ENCODE results near the gene RSBN1.
A peak's percentile ranks its signal among the peaks of the same experiment; 100 is the strongest.

Gene RSBN1

GRCh38 chr1:113811888-113812660 lies at the start of gene RSBN1:
Gene RSBN1, minus strand, starts transcription at chr1:113812476. Its CDS starts 64 bp downstream, at chr1:113812412.
- peaks cover 2% of the 10 kb centered on the region; the same call in 1 of the 2 replicates for H3K4me1 ChIP-seq (ENCODE audit: control insufficient read depth, insufficient read depth, low read length)
- POLR2A ChIA-PET: interaction anchor here (0.9 to 2.2 kb wide), 9 partner anchors 21 to 739 kb away, joined by 3 to 32 read pairs (median 6); partner anchors contain the start of genes AP4B1, DCLRE1B, HIPK1 and LRIG2
- peak within 1 kb of the TSS; percentile 51 for H3K27ac ChIP-seq (ENCODE audit: extremely low read depth, low read depth, low read length)
- H3K36me3 ChIP-seq (ENCODE audit: control insufficient read depth in 2 of 2, insufficient read depth in 1 of 2, low read length in 2 of 2): peaks cover 0 to 5% of the 10 kb centered on the region in 2 experiments; a peak in 1 of 3 replicates
- H3K4me3 ChIP-seq (ENCODE audit: low read depth, low read length): peak within 1 kb of the TSS; percentile 90
- CTCF ChIA-PET: interaction anchor here (0.6 to 1.0 kb wide), 3 partner anchors 16 to 672 kb away, joined by 3 read pairs; no protein-coding TSS in a partner anchor
- H3K9me3 ChIP-seq (ENCODE audit: control insufficient read depth, insufficient read depth, low read depth, low read length): no peaks in the 10 kb centered on the region
- peak; percentile 64; the same call in 1 of the 2 replicates for TF ChIP-seq ZNF561 (tag by site-specific recombination; IDR thresholded peaks at IDR 0.05; ENCODE audit: borderline replicate concordance)
- no peak for TF ChIP-seq ZNF292 (tag by site-specific recombination; IDR thresholded peaks at IDR 0.05; ENCODE audit: borderline replicate concordance, low read depth)
- TF ChIP-seq YY1 (tag by site-specific recombination; IDR thresholded peaks at IDR 0.05): peak; percentile 90
- no peak for TF ChIP-seq ZNF157 (tag by site-specific recombination; IDR thresholded peaks at IDR 0.05)
- no peak for TF ChIP-seq ZBTB49 (tag by site-specific recombination; IDR thresholded peaks at IDR 0.05; ENCODE audit: low read depth)
- TF ChIP-seq OVOL3 (tag by site-specific recombination; IDR thresholded peaks at IDR 0.05): 0 out of 2 replicates have a peak, but pooled peaks have one; percentile 36
- no peak for TF ChIP-seq ZNF473 (tag by site-specific recombination; IDR thresholded peaks at IDR 0.05)
- TF ChIP-seq ZNF660 (tag by site-specific recombination; IDR thresholded peaks at IDR 0.05): peak; percentile 14; the same call in 1 of the 2 replicates
- TF ChIP-seq ZNF623 (tag by site-specific recombination; IDR thresholded peaks at IDR 0.05): peak; percentile 21; the same call in 1 of the 2 replicates
- 0 out of 2 replicates have a peak, but pooled peaks have one; percentile 51 for TF ChIP-seq REST (tag by site-specific recombination; IDR thresholded peaks at IDR 0.05)
- no peak for TF ChIP-seq GFI1B (tag by site-specific recombination; IDR thresholded peaks at IDR 0.05)
- TF ChIP-seq ZNF488 (tag by site-specific recombination; IDR thresholded peaks at IDR 0.05): no peak
- TF ChIP-seq ZNF510 (tag by site-specific recombination; IDR thresholded peaks at IDR 0.05; ENCODE audit: insufficient replicate concordance): no peak
- no peak for TF ChIP-seq AEBP2 (tag by site-specific recombination; IDR thresholded peaks at IDR 0.05; ENCODE audit: borderline replicate concordance)
- TF ChIP-seq ZSCAN4 (tag by site-specific recombination; IDR thresholded peaks at IDR 0.05): no peak
- no peak for TF ChIP-seq ZNF26 (tag by site-specific recombination; IDR thresholded peaks at IDR 0.05)
- no peak for TF ChIP-seq ZNF239 (tag by site-specific recombination; IDR thresholded peaks at IDR 0.05)
- TF ChIP-seq ZNF704 (tag by site-specific recombination; IDR thresholded peaks at IDR 0.05): no peak
- TF ChIP-seq ZNF621 (tag by site-specific recombination; IDR thresholded peaks at IDR 0.05): no peak
- TF ChIP-seq YY2 (tag by site-specific recombination; IDR thresholded peaks at IDR 0.05): peak; percentile 84
- no peak for TF ChIP-seq ZNF530 (tag by site-specific recombination; IDR thresholded peaks at IDR 0.05; ENCODE audit: low read depth)
- TF ChIP-seq ZNF155 (tag by site-specific recombination; IDR thresholded peaks at IDR 0.05): no peak

All from HEK293 (cell line).